ENCODE results near the gene SPRYD3.

- TF ChIP-seq CTCF (IDR thresholded peaks at IDR 0.05) (no peak), POLR2A (IDR thresholded peaks at IDR 0.05) (no peak)
These were observed 39.3 kb downstream of the SPRYD3 start for GRCh38 chr12:53039851-53040250.

All from uterus (tissue), 2 donors.